Keratinocyte (primary cell): Measurements from ENCODE around the gene KCNN3.

ENCODE experiments used
- CTCF ChIP-seq, 3 experiments: IDR thresholded peaks in 1 of 3; conservative IDR thresholded peaks in 1 of 3; optimal IDR thresholded peaks in 1 of 3; 2 replicates in 2 of 3; 3 replicates in 1 of 3; pipeline versions ENCODE3 to v1.5.1; 2011; ENCODE audit warnings: low read length in 3 of 3, mild to moderate bottlenecking in 3 of 3, moderate library complexity in 2 of 3, control low read depth in 1 of 3, inconsistent platforms in 1 of 3; ENCODE audit not compliant: insufficient read depth in 2 of 3; ENCODE audit errors: extremely low read depth in 1 of 3
- EZH2 ChIP-seq: IDR thresholded peaks from one replicate; pipeline ENCODE4 v1.6.1; 2012; ENCODE audit warnings: inconsistent platforms, mild to moderate bottlenecking, low read length, moderate library complexity

DNA sequence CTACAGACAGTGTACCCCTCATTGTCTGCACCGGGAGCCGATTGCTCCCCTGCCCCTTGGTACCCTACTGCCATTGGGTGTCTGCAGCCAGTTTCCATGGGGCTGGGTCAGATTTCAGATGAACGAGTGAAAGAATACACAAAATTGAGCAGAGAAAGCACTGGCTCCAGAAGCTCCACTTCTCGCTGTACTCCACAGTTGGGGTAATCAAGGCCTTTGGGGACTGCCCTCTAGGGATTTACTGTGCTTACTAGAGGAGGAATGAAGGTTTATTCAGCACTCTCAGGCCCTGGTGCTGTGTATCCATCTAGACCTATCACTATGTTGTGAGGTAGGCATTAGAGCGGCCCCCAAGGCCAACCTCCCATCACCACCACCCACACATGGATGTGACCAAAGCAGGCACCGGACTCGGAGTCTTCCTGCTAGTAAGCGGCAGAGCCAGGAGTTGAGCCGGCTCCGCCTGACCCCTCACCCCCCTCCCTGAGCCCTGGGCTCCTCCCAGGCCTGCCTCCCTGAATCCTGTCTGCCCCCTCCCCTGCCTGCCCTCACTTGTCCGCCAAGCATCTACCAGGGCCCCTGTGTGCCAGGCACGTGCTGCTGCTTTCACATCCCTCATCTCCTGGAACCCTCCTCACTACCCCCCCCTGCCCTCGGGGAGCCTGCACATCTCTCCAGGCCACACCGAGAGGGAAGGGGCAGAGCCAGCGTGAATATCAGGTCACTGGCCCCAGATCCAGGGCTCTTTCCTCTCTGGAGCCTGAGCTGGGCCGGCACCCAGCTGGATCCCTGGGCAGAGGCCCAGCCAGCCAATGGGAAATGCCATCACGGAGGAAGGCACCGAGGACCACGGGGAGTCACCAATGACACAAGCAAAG, 23.3 kb downstream of the KCNN3 start:
- TF ChIP-seq CTCF (optimal IDR thresholded peaks at IDR 0.05 in 1 of 3, IDR thresholded peaks at IDR 0.05 in 1 of 3, conservative IDR thresholded peaks at IDR 0.05 in 1 of 3; ENCODE audit: extremely low read depth in 1 of 3, insufficient read depth in 2 of 3, low read length in 3 of 3): no peak
- no peak for TF ChIP-seq EZH2
